HG02610 (cell line): ENCODE results near the gene MGLL.

Source experiments
- ATAC-seq: cut with Tn5 transposase; IDR thresholded peaks from one replicate; pipeline ENCODE4 v1.9.1; 2021; ENCODE audit warnings: mild to moderate bottlenecking, moderate library complexity; ENCODE audit not compliant: unreplicated experiment

MGLL gene

DNA sequence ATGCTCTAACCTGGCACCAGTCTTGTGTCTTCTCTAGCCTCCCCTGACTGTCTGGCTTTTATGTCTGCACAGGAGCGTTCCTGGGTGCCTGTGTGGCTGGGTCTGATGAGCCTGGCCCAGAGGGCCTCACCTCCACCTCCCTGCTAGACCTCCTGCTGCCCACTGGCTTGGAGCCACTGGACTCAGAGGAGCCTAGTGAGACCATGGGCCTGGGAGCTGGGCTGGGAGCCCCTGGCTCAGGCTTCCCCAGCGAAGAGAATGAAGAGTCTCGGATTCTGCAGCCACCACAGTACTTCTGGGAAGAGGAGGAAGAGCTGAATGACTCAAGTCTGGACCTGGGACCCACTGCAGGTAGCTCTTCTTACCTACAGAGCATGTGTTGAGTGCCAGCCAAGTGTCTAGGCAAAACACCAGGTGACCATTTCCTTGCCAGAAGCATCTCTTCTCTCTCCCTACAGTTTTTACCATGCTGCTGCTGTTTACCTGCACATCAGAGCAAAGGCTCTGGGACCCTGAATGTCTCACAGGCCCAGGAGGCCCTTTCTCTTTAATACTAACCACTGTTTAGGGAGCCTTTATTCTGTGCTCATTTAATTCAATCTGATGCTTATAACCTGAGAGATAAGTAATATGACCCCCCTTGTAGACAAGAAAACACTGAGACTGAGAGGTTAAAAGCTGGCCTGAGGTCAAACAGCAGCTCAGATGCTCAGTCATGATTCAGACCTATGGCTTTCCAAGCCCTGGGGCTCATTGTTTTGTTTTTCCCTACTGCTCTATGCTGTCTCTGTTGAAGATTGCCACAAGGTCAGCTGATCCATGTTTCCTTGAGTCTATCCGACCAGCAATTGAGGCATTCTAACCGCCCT, 182.9 kb downstream of the MGLL start:
- no peak for ATAC-seq
